Activated gamma-delta T cell (primary cell): ENCODE results near the gene RAB5B.
"Not testable (repeated sequence)": the region's sequence is repeated elsewhere in the genome, so short reads cannot be mapped to it uniquely, and the experiment has no call there.

Experiments
- DNase-seq: peaks from one replicate; lab custom pipeline; 2025; lab: John Stamatoyannopoulos, UW

RAB5B gene

DNA sequence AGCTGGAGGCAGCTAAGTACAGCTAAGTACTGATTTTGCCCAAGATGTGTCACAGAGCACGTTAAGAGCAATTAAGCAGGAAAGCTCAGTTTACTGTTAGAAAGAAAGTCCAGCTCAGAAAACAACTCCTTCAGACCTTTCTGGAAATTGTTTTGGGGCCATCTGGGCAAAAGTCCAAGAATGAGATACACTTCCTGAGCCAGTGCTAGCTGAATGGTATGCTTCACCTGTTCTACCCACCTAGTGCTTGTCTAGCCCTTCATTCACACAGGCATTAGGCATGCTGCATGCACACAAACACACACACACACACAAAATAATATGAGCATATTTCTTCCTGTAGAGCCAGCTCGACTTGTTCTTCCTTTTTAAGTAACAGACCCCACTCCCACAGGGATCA is 40.3 kb downstream of the RAB5B start:
- DNase-seq = no peak

DNA sequence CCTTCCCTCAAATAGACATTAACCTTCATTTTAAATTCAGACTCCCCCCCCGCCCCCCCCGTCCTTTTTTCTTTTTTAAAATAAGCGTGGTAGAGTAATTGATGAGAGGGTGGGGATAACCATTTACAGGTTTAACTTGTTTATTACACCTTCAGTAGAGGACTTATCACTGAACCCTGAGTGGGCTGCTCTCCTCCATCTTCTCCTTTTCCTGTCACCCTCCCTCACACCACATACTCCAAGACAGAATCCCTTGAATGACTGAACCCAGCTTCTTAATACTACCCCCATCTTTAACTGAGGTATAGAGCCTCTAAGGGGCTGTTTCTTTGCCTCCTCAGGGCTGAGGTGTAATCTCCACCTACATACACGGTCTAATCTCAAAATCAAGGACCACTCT is 43.3 kb downstream of the RAB5B start:
- no peak for DNase-seq

- DNase-seq = no peak
Observed at GRCh38 chr12:56018356-56018755, 44.5 kb downstream of the RAB5B start.

GRCh38 chr12:56020423-56021184 is 46.7 kb downstream of the RAB5B start, which contains the start of gene IKZF4:
IKZF4 (plus strand) TSS chr12:56021043; CDS start chr12:56021494, 451 bp downstream.
- no peak for DNase-seq

GRCh38 chr12:56021889-56022497 is 48.1 kb downstream of the RAB5B start:
- DNase-seq = no peak

DNA sequence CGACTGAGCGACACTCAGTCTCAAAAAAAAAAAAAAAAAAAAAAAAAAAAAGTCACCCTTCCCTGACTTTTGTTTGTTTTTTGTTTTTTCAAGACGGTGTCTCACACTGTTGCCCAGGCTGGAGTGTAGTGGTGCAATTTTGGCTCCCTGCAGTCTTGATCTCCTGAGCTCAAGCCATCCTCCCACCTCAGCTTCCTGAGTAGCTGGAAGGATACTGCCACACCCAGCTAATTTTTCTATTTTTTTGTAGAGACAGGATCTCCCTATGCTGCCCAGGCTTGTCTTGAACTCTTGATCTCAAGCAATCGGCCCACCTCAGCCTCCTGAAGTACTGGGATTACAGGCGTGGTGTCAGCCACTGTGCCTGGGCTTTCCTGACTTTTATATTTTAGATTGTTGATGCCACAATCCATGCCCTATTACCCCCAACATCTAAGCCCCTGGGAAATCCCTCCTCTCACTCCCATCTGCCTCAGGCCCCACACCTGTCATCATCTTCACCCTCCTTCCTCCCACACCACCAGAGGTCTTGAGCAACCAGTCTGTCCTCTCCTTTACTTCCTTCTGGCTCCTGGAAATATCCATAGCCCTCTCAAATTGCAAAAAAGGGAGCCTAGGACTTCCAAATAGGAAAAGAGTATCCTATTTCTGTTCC is 54.8 kb downstream of the RAB5B start:
- DNase-seq = no peak

DNA sequence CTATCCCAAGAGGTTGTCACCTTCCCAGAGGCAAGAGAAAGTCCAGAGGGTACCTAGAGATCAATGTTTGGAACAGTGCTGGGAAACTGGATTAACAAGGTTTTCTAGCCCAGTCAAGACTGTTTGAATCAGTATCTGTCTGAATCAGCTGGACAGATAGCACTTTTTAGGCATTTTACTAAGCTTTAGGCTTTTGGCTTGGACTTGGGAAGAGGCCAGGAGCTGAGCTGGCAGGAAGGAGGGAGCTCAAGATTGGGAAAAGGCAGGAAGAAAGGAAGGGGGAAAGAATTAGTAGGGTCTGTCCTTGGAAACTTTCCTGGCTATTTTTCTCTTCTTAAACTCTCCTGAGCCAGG is 55.3 kb downstream of the RAB5B start:
- DNase-seq = no peak

DNA sequence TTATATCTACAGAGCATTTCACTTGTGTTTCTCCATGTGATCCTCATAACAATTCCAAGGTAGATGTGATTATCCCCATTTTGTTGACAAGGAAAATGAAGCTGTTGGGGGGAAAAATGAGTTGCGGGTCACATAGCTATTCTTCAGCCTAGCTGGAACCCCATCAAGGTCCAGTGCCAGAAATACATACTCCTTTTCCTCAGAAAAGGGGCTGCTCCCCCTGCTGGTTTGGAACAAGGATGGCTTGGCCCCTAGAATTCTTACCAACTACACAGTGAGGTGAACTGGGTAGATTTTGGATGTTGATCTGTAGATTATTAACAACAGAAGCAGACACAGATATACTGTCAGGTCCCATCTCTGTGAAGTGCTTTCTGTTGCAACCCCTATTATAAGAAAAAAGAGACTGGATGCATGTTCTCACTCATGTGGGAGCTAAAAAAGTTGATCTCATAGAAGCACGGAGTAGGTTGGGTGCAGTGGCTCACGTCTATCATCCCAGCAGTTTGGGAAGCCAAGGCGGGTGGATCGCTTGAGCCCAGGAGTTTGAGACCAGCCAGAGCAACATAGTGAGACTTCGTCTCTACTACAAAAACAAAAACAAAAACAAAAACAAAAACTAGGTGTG is 55.9 kb downstream of the RAB5B start:
- no peak for DNase-seq

GRCh38 chr12:56031987-56032386 is 58.1 kb downstream of the RAB5B start:
- no peak for DNase-seq

DNA sequence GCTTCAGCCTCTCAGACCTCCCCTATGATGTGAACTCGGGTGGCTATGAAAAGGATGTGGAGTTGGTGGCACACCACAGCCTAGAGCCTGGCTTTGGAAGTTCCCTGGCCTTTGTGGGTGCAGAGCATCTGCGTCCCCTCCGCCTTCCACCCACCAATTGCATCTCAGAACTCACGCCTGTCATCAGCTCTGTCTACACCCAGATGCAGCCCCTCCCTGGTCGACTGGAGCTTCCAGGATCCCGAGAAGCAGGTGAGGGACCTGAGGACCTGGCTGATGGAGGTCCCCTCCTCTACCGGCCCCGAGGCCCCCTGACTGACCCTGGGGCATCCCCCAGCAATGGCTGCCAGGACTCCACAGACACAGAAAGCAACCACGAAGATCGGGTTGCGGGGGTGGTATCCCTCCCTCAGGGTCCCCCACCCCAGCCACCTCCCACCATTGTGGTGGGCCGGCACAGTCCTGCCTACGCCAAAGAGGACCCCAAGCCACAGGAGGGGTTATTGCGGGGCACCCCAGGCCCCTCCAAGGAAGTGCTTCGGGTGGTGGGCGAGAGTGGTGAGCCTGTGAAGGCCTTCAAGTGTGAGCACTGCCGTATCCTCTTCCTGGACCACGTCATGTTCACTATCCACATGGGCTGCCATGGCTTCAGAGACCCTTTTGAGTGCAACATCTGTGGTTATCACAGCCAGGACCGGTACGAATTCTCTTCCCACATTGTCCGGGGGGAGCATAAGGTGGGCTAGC is 60.9 kb downstream of the RAB5B start:
- no peak for DNase-seq

DNA sequence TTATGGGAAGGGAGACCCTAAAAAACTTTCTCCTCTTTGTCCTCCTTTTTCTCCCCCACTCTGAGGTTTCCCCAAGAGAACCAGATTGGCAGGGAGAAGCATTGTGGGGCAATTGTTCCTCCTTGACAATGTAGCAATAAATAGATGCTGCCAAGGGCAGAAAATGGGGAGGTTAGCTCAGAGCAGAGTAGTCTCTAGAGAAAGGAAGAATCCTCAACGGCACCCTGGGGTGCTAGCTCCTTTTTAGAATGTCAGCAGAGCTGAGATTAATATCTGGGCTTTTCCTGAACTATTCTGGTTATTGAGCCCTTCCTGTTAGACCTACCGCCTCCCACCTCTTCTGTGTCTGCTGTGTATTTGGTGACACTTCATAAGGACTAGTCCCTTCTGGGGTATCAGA is 63.3 kb downstream of the RAB5B start:
- DNase-seq = no peak

- no peak for DNase-seq
Observed at GRCh38 chr12:56038022-56038655, 64.3 kb downstream of the RAB5B start.

DNA sequence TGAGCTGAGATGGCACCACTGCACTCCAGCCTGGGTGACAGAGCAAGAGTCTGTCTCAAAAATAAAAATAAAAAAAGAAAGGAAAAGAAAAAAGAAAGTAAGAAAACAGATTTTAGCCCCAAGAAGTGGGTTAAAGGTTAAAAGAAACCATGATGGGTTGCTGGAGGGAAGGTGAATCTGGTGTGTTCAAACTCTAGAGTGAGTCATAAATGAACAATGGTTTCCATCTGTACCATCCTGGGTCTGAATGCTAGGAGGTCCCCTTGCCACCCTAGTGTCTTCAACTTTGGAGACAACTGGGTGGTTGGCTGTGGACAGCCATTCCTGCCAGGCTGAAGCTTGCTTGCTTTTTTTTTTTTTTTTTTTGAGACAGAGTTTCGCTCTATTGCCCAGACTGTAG is 66.3 kb downstream of the RAB5B start:
- no peak for DNase-seq

GRCh38 chr12:56040963-56041551 is 67.2 kb downstream of the RAB5B start:
- DNase-seq = no peak

DNA sequence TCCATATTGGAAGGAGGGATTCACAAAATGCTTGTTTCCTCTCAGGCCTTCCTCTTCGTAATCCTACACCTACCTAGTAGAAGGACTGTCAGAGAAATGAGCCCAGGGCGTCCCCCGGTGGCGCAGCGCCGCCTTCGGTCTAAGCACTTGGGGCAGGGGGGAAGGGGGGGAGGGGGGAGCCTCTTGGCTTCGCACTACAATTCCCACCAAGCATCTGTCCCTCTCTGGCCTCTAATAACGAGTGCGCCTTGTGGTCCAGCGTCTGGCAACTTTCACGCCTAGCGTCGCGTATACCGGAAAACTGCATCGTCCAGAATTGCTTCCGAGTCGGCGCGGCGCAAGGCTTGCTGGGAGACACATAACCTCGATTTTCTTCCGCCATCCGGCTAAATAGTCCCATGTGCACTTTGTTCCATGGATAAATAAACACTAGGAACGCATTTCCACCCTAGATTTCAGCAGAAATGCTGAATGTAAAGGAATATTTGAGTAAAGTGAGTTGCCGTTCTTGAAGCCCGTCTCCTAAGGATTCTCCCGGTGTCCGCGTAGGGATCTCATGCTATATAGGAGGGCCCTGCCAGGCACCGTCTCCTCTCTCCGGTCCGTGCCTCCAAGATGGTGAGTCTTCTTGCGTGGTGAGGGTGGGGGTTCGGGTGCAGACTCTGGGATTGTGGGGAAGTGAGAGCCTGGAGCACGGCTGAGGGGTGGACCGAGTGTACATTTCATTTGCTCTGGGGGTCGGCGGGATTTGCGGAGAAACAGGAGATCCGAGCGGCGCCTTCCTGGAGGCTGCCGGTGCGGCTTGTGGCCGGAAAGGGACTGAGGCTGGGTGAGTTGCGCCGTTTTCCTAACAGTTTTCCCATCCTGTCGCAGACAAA is 67.9 kb downstream of the RAB5B start, which contains the start of gene RPS26:
Gene RPS26, plus strand, starts transcription at position 367 of the 878 bp plus-strand sequence. Its CDS starts 249 bp downstream, at position 616.
- DNase-seq = peak; percentile 85

DNA sequence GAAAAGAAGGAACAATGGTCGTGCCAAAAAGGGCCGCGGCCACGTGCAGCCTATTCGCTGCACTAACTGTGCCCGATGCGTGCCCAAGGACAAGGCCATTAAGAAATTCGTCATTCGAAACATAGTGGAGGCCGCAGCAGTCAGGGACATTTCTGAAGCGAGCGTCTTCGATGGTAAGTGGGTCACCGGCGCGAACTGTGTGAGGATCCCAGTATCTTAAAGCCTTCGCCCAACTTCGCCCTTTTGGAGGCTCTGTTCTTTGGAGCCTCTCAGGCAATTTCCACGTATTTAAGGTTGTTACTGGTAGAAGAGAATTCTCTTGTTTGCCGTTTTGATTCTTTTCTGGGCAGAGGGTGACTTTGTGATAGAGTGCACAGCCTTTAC is 68.5 kb downstream of the RAB5B start:
- not testable (repeated sequence) for DNase-seq

DNA sequence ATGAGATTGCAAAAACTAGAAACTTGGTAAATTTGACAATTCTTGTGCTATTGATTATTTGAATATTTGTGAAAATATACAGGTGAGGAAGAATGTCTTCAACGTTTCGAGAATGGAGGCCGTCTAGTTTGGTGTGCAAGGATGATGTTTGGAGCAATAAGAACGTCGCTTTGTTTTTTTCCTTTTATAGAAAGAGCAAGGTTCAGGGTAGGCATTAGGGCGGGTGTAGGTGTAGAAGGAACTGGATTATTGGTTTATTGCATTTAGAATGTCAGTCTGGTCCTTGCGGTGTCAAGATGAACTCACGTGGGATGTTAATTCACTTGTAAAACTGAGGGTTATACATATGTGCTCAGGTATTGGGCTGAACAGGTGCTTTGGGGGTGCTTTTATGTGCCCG is 69.0 kb downstream of the RAB5B start:
- DNase-seq = no peak
